Limb (tissue), 2 donors: Measurements from ENCODE around the gene LSM4.
"Not testable (repeated sequence)": the region's sequence is repeated elsewhere in the genome, so short reads cannot be mapped to it uniquely, and the experiment has no call there.

Experiments used
- DNase-seq, 2 donors: peaks; one replicate each; pipeline ENCODE4 v3.0.0-alpha.2; 2016; ENCODE audit errors: extremely low spot score in 2 of 2

Gene LSM4

GRCh38 chr19:18322759-18323460 lies at the start of gene LSM4:
LSM4 (minus strand) TSS chr19:18323076; CDS start chr19:18323020, 56 bp downstream.
- peak; percentile 98 to 99 for DNase-seq

GRCh38 chr19:18368504-18369222 lies 45.8 kb upstream of the LSM4 start:
- no peak for DNase-seq

GRCh38 chr19:18366021-18366435 lies 43.2 kb upstream of the LSM4 start:
- DNase-seq = no peak

- peak; percentile 82 to 84 for DNase-seq
Observed at GRCh38 chr19:18364826-18365528, 42.1 kb upstream of the LSM4 start.

- not testable (repeated sequence) for DNase-seq
Observed at GRCh38 chr19:18364277-18364825, 41.5 kb upstream of the LSM4 start.

GRCh38 chr19:18363787-18364186 lies 40.9 kb upstream of the LSM4 start:
- DNase-seq = no peak

GRCh38 chr19:18362934-18363542 lies 40.2 kb upstream of the LSM4 start:
- no peak for DNase-seq

- no peak for DNase-seq
Observed at GRCh38 chr19:18361646-18362045, 38.8 kb upstream of the LSM4 start.

- no peak for DNase-seq
Observed at GRCh38 chr19:18357041-18357440, 34.2 kb upstream of the LSM4 start.

GRCh38 chr19:18354743-18355142 lies 31.9 kb upstream of the LSM4 start:
- DNase-seq = not testable (repeated sequence)

GRCh38 chr19:18353378-18354005 lies 30.6 kb upstream of the LSM4 start:
- no peak for DNase-seq

- no peak for DNase-seq
Observed at GRCh38 chr19:18351544-18351943, 28.7 kb upstream of the LSM4 start.

GRCh38 chr19:18350490-18350889 lies 27.6 kb upstream of the LSM4 start:
- DNase-seq = no peak

GRCh38 chr19:18349524-18350128 lies 26.8 kb upstream of the LSM4 start:
- peak in 1 of 2 donors; percentile 62 for DNase-seq

- not testable (repeated sequence) for DNase-seq
Observed at GRCh38 chr19:18348818-18349339, 26.0 kb upstream of the LSM4 start.

GRCh38 chr19:18348171-18348570 lies 25.3 kb upstream of the LSM4 start:
- DNase-seq = no peak

- DNase-seq = no peak
Observed at GRCh38 chr19:18346091-18346490, 23.2 kb upstream of the LSM4 start.

GRCh38 chr19:18345296-18345695 lies 22.4 kb upstream of the LSM4 start:
- no peak for DNase-seq

- DNase-seq = no peak
Observed at GRCh38 chr19:18344582-18344950, 21.7 kb upstream of the LSM4 start.

- no peak for DNase-seq
Observed at GRCh38 chr19:18342090-18342632, 19.3 kb upstream of the LSM4 start.
